Transverse colon (tissue), 4 donors: ENCODE measurements around the gene SEC16A.

Experiments
- CTCF ChIP-seq, 5 experiments: fragments of 200-600 bp in 3 of 5; fragments of 450-650 bp in 2 of 5; sonication (generic) in 3 of 5; IDR thresholded peaks; 1 replicate in 2 of 5; 2 replicates in 3 of 5; pipeline ENCODE4 v1.5.1; 2016 to 2017; ENCODE audit warnings: antibody characterized with exemption in 5 of 5, inconsistent platforms in 3 of 5, mild to moderate bottlenecking in 2 of 5, moderate library complexity in 1 of 5
- EP300 ChIP-seq: sonication (generic); formaldehyde crosslinking; IDR thresholded peaks from one replicate; pipeline ENCODE4 v1.6.1; 2017; ENCODE audit warnings: antibody characterized with exemption, low read depth
- POLR2A ChIP-seq: fragments of 450-650 bp; IDR thresholded peaks from one replicate; pipeline ENCODE4 v1.6.1; 2016; ENCODE audit warnings: antibody characterized with exemption, mild to moderate bottlenecking, moderate library complexity
- POLR2AphosphoS5 ChIP-seq, 3 donors: sonication (generic); formaldehyde crosslinking; IDR thresholded peaks; one replicate each; pipeline ENCODE4 v1.6.1; 2016; ENCODE audit warnings: antibody characterized with exemption in 3 of 3

- TF ChIP-seq POLR2AphosphoS5 (IDR thresholded peaks at IDR 0.05) (peak in 1 of 3 donors; percentile 5), POLR2A (no peak), CTCF (IDR thresholded peaks at IDR 0.05) (no peak), EP300 (no peak)
Observed at GRCh38 chr9:136511670-136512592, 29.1 kb upstream of the SEC16A start.
